GM18907 (cell line): ENCODE data around the gene BET1.

Experiments used
- ATAC-seq: cut with Tn5 transposase; IDR thresholded peaks from one replicate; pipeline ENCODE4 v1.9.1; 2021; ENCODE audit warnings: mild to moderate bottlenecking, moderate library complexity; ENCODE audit not compliant: unreplicated experiment

BET1 gene

DNA sequence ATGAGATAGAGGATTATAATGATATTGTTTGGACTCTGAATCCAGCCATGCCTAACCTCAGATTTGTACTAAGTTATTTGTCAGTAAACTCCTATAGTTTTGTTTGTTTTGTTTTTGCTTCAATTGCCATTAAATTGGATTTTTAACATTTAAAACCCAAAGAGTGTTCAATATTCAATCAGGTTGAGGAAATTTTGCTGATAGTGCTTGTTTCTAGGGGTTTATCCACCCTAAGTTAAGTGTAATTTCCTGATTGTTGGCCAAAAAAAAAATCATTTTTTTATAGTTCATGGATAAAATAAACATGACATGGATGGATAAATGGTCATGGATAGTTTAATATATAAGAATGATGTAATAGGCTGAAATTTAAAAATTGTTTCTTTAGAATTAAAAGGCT lies 11.4 kb upstream of the BET1 start:
- ATAC-seq, result no peak

DNA sequence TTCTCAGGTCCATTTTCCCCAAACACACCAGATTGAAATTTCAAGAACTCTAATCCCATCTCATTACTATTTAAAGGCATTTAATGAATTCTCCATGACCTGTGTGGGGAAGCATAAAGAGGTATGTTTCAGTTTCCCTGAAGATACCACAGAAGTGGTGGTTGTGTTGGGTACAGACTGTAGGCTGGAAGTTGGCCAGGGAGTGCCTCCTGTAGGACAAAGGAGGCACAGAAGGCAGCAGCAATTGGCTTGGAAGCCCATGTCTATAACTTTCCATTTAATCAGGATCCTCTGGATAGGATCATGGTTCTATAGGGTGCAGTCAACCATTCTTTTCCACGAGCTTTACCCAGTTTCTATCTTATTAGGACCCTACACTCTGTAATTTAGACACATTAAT lies 8.6 kb upstream of the BET1 start:
- no peak for ATAC-seq

DNA sequence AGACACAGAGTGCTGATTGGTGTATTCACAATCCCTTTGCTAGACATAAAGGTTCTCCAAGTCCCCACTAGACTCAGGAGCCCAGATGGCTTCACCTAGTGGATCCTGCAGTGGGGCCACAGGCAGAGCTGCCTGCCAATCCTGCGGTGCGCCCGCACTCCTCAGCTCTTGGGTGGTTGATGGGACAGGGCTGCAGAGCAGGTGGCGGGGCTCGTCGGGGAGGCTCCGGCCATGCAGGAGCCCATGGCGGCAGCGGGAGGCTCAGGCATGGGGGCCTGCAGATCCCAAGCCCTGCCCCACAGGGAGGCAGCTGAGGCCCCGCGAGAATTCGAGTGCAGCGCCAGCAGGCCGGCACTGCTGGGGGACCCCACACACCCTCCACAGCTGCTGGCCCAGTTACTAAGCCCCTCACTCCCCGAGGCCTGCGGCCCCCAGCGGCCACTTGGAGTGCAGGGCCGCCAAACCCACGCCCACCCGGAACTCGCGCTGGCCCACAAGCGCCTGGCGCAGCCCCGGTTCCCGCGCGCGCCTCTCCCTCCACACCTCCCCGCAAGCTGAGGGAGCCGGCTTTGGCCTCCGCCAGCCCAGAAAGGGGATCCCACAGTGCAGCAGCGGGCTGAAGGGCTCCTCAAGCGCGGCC lies 7.7 kb upstream of the BET1 start:
- ATAC-seq, result no peak

DNA sequence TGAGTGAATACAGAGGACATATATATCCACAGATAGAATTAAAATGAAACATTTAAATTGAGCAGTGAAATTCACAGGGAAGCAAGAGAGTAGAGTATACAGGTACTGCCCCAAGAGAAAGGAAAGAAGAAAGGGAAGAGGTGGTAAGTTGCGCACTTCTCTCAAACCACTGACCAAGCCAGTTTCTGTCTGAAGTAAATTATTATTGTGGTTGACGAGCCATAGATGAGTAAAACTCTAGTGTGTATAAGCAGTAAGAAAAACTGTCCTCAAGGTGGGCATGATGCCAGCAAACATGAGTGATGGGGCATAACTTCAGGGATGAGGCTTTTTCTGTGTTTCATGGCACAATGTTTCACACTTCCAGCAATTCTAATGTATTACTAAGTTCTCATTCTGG lies 4.4 kb upstream of the BET1 start:
- no peak for ATAC-seq

DNA sequence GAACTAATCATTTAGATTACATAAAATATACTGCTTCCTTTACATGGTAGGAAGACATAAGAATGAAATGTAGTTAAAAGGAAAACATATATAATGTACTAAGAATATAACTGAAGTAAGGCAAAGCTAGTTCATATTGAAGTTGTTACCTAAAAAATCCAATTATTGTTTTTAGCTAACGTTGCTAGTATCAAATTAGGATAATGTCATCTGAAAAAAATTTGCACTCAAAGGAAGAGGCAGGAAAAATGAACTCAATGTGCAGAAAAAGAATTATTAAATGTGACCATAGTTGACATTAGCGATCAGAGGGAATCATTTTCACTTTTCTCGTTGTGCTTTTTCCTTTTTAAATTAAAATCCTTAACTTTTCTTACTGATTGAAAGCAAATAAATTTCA lies 1.6 kb upstream of the BET1 start:
- ATAC-seq, result no peak

DNA sequence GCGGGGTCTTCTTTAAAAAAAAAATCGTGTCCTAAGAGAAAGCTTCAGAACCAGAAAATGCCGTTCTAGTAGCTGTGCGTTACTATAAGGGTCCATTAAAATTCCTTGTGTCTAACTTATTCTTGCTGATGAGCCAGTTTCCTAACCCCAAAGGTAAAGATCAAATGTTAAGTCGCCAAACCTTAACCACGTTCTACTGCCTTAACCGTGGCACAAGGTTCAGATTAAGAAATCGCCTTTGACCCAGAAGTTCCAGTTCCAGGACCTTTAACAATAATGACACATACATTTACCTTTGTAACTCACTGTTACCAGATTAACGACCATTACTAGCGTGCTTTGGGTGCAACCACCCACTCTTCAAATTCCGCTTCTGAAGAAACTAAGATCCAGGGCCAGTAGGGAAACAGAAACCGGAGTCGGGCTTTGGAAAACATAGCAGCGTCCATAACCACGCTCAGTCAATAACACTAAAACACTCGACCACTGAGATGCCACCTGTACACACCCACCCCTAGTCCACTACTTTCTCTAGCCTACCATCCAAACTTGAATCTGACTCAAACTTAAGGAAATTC lies 620 bp downstream of the BET1 start:
- ATAC-seq, result peak; percentile 32

DNA sequence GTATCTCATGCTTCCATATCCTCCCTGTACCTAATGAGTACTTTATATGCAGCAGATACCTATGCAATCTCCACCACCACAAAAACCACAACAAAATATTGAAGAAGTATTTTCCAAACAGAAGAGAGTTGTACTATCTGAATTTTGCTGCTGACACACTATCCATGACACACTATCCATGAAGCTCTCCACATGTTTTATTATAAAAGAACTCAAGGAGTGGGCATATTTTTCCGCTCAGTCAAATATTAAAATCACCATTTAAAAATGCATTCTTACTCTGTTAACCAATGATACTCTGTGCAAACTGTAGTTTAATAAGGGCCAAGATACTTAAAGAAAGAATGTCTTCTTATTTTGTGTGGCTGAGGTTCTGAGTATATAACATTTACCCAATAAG lies 2.8 kb downstream of the BET1 start:
- ATAC-seq, result no peak

DNA sequence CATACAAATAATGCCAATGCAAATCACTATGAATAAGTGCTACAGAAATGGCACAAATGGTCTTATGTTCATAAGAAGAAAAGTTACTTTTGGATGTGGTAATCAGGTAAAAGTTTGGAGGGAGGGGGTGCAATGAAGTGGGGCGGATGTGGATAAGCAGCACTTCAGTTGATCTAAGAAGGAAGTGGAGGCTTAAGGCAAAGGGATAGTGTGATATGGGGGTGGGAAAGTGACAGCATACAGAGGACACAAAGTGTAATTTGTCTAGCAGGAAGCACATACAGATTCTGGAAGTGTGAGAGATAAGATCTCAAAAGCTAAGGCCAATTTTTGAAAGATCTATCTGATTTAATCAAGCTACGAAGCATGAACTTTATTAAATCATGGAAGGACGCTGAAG lies 6.3 kb downstream of the BET1 start:
- ATAC-seq, result no peak

DNA sequence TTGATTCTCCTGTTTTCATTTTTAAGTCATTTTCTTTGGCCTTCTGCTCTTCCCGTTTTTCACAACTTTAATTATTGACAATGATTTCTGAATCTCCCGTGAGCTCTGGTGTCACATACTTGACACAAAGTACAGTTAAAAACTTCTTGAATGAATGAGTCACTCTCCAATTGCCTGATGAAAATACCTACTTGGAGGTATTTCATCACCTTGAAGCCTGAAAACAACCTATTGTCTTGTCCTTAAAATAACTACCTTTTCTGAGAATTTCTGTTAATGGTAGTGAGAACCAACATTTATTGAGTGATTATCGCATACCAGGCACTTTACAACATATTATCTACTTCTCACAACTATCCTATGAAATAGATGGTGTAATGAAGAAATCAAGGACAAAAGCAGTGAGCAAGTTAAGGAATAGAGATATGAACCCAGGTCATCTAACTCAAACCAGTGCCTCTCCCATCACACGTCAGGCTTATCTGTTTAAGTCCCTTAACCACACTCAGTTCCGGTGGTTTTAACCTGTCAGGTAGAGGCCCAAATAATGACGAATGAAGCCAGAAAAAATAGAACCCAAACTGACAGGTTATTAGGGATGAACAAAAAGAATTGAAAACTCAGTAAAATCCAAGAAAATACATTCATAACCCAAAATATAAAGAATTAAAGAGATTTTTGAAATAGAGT lies 11.6 kb downstream of the BET1 start:
- no peak for ATAC-seq

DNA sequence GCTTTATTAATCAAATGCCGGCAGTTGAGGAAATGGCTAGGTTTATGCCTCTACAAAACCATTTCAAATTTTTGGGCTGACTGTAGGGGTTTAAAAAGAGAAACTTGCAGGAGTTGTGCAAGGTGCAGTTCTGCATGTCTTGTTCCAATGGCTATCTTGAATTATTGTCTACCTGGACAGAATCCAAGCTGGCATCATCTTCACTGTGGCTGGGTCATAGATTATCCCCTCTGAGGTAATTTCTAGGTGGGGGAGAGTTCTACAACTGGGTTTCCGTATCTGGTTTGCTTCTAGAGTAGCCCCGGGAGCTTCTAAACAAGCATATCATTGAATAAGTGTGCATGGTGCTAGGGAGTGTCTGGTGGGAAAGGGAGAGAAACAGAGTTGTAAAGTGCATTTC lies 16.9 kb downstream of the BET1 start:
- ATAC-seq, result no peak

DNA sequence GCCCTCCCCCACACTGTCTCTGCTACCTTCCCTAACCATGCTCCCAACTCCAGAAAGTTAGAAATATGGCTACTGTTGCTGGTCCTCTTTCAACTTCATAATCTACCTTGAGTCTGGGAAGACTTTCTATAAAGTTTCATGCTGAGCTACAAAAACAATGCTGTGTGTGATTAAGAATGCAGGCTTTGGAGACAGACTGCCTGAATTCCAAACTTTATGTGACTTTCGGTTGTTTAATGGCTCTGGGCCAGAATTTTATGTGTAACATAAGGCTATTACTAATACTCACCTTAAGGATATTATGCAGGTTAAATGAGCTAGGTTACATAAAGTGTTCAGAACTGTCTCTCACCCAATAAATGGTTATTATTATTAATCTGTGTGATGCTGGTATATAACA lies 19.1 kb downstream of the BET1 start:
- no peak for ATAC-seq

DNA sequence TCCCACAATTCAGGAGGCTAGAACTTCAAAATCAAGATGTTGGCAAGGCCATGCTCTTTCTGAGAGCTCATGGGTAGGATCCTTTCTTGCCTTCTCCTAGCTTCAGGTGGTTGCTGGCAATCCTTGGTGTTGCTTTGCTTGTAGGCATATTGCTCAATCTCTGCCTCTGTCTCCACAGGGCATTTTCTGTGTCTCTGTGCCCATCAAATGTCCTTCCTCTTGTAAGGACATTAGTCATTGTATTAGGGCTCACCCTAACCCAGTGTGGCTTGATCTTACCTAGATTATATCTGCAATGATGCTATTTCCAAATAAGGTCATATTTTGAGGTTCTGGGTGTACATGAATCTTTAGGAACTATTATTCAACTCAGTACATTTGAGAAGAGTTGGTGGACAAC lies 20.1 kb downstream of the BET1 start:
- no peak for ATAC-seq

DNA sequence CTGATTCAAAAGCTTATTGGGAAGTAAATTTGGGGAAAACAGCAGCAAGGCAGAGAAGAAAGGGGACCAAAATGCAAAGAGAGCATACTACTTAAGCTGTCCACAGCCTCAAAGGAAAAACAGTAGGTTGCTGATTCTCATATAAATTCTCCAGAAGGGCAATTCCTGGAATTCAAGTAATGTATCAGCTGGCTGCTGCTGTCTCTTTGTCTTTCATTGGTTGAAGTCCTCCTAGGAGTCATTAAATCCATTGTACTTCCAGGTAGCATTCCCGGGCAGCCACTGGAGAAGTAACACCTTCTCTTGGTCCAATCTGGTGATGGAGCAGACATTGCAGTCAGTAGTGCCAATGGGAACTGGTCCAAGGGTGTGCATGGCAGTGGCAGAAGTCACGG lies 22.7 kb downstream of the BET1 start:
- ATAC-seq, result no peak

DNA sequence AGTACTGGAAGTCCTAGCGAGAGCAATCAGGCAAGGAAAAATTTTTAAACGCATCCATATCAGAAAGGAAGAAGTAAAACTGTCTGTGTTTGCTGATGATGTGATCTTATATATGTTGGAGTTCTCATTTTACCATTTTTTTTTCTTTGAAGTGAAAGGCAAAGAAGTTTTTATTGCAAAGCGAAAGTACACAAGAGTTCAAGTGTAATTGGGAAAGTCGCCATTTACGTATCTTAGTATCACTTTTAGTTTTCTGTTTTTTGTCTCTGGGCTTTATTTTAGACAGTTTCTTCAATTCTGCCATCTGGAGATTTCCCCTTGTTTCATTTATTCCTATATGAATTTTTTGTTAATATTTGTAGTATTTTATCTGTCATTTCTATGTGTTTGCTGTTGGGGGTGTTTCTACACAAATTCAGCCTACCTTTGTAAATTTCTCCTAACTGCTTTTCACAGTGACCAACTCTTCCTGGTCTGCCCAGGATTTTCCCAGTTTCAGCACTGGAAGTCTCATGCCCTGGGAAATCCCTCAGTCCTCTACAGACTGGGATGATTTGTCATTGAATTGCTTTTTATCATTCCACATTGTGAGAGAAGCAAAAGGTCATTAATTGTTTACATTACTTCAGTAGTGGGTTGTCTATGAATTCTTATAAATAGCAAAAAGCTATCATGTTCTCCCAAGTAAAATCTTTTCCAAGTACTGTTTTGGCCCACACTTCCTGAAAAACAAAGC lies 23.2 kb downstream of the BET1 start:
- ATAC-seq, result no peak

DNA sequence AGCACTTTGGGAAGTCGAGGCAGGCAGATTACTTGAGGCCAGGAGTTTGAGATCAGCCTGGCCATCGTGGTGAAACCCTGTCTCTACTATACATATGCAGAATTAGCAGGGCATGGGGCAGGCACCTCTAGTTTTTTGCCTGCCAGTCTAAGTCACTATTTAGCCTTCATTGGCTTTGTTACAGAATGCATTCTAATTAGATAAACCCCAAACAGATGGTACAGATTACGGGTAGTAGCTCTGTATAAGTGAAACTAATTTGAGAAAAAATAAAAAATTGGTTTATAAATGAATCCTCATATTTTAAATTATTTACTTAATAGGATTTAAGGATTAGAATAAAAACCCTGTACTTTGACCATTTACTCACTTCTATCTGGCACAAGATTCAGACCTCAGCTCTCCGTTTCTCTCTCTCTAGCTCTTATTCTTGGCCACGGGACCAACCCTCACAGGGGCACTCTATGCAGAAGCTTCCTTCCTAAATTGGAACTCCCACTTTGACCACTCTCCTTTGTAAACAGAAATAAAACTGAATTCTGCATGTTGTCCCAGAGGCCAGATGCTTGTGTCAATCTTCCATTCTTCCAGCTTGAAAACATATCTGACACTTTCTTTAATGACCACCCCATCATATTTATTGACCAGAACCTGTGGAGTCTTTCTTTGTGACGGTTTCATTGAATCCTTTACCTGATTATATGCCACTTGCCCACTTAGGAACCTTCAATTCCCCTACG lies 26.8 kb downstream of the BET1 start:
- no peak for ATAC-seq

DNA sequence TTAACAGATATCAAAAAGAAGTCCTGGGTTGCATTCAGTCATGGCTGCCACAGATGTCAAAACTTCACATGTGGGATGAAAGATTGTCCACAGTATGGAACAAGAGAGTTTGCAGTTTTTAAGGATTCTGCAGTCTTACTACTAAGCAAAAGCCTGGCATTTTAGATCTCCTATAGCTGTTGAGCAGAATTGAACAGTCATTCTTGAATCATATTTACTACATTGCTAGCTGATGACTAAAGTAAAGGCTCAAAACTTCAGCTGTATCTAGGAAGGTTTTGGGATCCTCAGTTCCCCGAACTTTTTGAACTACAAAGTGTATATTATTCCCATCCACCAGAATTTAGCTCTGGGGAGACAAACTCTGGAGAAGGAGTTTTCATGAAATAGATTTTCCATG lies 31.0 kb downstream of the BET1 start:
- ATAC-seq, result no peak

DNA sequence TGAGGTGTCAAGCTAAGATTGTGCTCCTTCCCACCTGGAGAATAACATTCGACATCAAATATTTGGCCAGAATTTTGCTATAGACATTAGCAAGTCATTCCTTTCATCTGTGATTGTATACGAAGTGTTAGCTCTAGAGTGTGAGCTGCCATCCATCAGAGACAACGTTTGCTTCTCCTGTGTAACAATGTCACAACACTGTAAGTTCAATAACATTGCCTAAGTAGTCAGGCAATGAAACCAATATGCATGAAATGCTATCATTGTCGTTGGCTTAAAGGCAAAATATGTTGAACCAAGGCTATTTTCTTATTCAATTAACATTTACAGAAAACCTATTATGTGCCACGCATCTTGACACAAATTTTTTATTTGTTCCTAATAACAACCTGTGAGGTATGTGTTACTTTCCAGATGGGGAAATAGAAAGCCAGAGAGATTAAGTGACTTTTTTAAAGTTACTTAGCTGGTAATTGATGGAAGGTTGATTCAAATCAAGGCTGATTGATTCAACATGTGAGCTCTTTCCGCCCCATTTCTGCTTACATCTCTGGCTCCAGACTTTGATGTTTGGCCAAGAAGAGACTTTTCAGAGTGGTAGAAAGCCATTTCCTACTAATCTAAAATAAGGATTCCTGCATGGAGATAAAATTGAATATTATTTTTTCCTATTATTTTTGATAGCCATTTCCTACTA lies 32.0 kb downstream of the BET1 start:
- ATAC-seq, result no peak

DNA sequence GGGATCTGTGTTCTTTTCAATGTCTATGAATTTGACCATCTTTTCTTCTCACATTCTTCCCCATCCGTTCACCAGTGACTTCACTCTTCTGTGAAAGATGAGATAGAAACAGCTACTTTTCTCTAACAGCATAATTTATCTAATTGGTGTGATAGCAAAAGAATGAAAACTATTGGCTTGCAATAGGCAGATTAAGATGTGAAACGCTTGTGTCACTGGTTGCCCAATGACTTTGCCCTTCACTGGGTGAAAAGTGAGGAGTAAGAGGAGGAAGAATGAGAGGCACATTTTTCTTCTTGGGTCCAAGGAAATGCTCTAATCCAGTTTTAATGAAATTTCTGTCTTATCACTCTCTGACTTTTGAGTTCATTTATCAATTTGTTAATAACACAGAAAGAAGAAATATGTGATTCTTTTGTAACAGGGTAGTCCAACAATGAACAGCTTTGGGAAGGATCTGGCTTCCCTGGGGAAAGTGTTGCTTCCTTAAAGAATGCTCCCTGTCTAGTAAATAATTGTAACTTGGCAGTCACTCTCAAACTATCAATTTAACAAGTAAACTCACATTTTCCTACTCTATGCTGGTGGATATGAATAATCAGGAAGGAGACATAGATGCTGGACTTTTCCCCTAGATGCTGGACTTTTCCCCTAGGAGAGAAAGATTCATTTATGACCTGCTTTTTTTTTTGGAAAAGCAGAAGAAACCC lies 35.1 kb downstream of the BET1 start:
- no peak for ATAC-seq

DNA sequence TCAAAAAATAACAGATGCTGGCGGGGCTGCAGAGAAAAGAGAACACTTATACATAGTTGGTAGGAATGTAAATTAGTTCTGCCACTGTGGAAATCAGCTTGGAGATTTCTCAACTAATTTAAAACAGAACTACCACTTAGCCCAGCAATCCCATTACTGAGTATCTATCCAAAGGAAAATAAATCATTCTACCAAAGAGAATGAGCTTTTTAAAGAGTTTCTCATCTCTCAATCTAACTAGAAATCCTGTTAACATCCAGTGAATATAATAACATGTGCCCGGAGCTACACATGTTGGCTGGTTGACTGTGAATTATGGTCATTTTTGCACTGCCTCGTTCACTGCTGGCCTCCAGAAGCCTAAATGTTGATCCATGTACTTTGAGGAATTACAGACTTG lies 39.3 kb downstream of the BET1 start:
- ATAC-seq, result no peak

DNA sequence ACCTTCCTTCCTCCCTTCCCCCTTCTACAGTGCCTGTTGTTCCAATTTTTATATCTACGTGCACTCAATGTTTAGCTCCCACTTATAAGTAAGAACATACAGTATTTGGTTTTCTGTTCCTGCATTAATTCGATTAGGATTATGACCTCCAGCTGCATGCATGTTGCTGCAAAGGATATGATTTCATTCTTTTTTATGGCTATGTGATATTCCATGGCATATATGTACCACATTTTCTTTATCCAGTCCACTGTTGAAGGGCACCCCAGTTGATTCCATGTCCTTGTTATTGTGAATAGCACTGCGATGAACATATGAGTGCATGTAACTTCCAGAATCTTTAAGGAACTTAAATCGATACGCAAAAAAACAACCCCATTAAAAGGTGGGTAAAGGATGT lies 39.9 kb downstream of the BET1 start:
- ATAC-seq, result no peak
